Upper lobe of left lung (tissue), 6 donors: ENCODE results near the gene SEPHS1. TPM values are rescaled to one million over a fixed set of nuclear protein-coding genes. Genes with fewer than 3 reads are reported as not detected.
A peak's percentile ranks its signal among the peaks of the same experiment; 100 is the strongest.

Source experiments
- ATAC-seq, 2 donors: fragments of 200-7000 bp; cut with Tn5 transposase; one replicate each; pipeline ENCODE4 v1.9.1; 2022; ENCODE audit warnings: mild to moderate bottlenecking in 2 of 2, moderate library complexity in 2 of 2; ENCODE audit not compliant: low FRiP score in 2 of 2
- DNase-seq, 2 donors: peaks; one replicate each; pipeline ENCODE4 v3.0.0-alpha.2; 2019 to 2020
- H3K27ac ChIP-seq, 4 donors: fragments of 200-600 bp; sonication (generic); one replicate each; pipeline ENCODE4 v1.5.1; 2016 to 2019
- H3K27me3 ChIP-seq, 4 donors: fragments of 200-600 bp; sonication (generic); one replicate each; pipeline ENCODE4 v1.5.1; 2017 to 2019
- H3K36me3 ChIP-seq, 4 donors: fragments of 200-600 bp; sonication (generic); one replicate each; pipeline ENCODE4 v1.5.1; 2016 to 2019
- H3K4me1 ChIP-seq, 4 donors: fragments of 200-600 bp; sonication (generic); one replicate each; pipeline ENCODE4 v1.5.1; 2018 to 2019
- H3K4me3 ChIP-seq, 4 donors: fragments of 200-600 bp; sonication (generic); one replicate each; pipeline ENCODE4 v1.5.1; 2017 to 2019; ENCODE audit warnings: mild to moderate bottlenecking in 2 of 4, moderate library complexity in 1 of 4
- H3K9me3 ChIP-seq, 4 donors: fragments of 200-600 bp; sonication (generic); one replicate each; pipeline ENCODE4 v1.5.1; 2018 to 2019
- EP300 ChIP-seq, 4 donors: sonication (generic); formaldehyde crosslinking; IDR thresholded peaks; one replicate each; pipeline ENCODE4 v1.5.1; 2017; ENCODE audit warnings: antibody characterized with exemption in 4 of 4, control low read depth in 2 of 4
- POLR2A ChIP-seq, 4 donors: fragments of 450-650 bp; IDR thresholded peaks; one replicate each; pipeline ENCODE4 v1.5.1; 2016 to 2017; ENCODE audit warnings: antibody characterized with exemption in 4 of 4, mild to moderate bottlenecking in 2 of 4
- POLR2AphosphoS5 ChIP-seq, 2 donors: sonication (generic); formaldehyde crosslinking; IDR thresholded peaks; one replicate each; pipeline ENCODE4 v1.5.1; 2017; ENCODE audit warnings: antibody characterized with exemption in 2 of 2
- WGBS, 2 donors: methylation state at CpG; one replicate each; pipeline ENCODE4 v1.1.5; 2017 to 2018; 5-methylcytosine and 5-hydroxymethylcytosine counted together
- total RNA-seq, 6 donors: library from RNA; depleted of rRNA in 4 of 6; stranded (reverse); fragments of >200 nt in 4 of 6; gene quantifications; one replicate each; pipeline versions ENCODE4 v1.1.0 to v1.2.1, GENCODE V29; 2016 to 2021
- TF ChIP-seq, protein P1 (sequence below), 6 experiments: fragments of 450-650 bp in 4 of 6; fragments of 200-600 bp in 2 of 6; sonication (generic) in 2 of 6; IDR thresholded peaks; one replicate each; pipeline ENCODE4 v1.5.1; 2016 to 2019; ENCODE audit warnings: antibody characterized with exemption in 6 of 6
- donor health status: DM: no; HTN: no; CAD: no; lungs with moderate emphysema.
- donor health status: DM: no; HTN: yes; CAD: no; lungs with severe emphysema.

Gene SEPHS1
- total RNA-seq, 6 donors from 2014 or later, result 10.0 to 41.9 (median 33.8) TPM

- Histone ChIP-seq H3K27ac (no peak overlapping the region), H3K9me3 (no peaks in the 10 kb centered on the region), H3K36me3 (peaks cover 18 to 93% (median 67%) of the 10 kb centered on the region in 4 donors), H3K27me3 (no peaks in the 10 kb centered on the region), H3K4me3 (no peak overlapping the region), H3K4me1 (no peaks in the 10 kb centered on the region)
- TF ChIP-seq EP300 (IDR thresholded peaks at IDR 0.05), result no peak
- no peak for TF ChIP-seq POLR2AphosphoS5 (IDR thresholded peaks at IDR 0.05)
- no peak for TF ChIP-seq POLR2A (IDR thresholded peaks at IDR 0.05)
- TF ChIP-seq, protein P1, sequence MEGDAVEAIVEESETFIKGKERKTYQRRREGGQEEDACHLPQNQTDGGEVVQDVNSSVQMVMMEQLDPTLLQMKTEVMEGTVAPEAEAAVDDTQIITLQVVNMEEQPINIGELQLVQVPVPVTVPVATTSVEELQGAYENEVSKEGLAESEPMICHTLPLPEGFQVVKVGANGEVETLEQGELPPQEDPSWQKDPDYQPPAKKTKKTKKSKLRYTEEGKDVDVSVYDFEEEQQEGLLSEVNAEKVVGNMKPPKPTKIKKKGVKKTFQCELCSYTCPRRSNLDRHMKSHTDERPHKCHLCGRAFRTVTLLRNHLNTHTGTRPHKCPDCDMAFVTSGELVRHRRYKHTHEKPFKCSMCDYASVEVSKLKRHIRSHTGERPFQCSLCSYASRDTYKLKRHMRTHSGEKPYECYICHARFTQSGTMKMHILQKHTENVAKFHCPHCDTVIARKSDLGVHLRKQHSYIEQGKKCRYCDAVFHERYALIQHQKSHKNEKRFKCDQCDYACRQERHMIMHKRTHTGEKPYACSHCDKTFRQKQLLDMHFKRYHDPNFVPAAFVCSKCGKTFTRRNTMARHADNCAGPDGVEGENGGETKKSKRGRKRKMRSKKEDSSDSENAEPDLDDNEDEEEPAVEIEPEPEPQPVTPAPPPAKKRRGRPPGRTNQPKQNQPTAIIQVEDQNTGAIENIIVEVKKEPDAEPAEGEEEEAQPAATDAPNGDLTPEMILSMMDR (IDR thresholded peaks at IDR 0.05), result no peak
- DNase-seq (no peak), ATAC-seq (no peak)
- WGBS, 2 donors, result 92 to 96% methylated on average over 3 of the region's 3 CpGs
Observed at GRCh38 chr10:13329565-13329964, 18.5 kb downstream of the SEPHS1 start.

- TF ChIP-seq EP300 (IDR thresholded peaks at IDR 0.05), result no peak
- DNase-seq (no peak), ATAC-seq (no peak)
- H3K27me3 ChIP-seq, result no peaks in the 10 kb centered on the region
- peaks cover 18 to 94% (median 70%) of the 10 kb centered on the region in 4 donors for H3K36me3 ChIP-seq
- 92 to 95% methylated on average over 10 of the region's 10 CpGs for WGBS, 2 donors
- H3K4me1 ChIP-seq, result no peaks in the 10 kb centered on the region
- H3K9me3 ChIP-seq, result no peaks in the 10 kb centered on the region
- no peak overlapping the region for H3K4me3 ChIP-seq
- no peak overlapping the region for H3K27ac ChIP-seq
Observed at GRCh38 chr10:13328613-13329012, 19.5 kb downstream of the SEPHS1 start.

DNA sequence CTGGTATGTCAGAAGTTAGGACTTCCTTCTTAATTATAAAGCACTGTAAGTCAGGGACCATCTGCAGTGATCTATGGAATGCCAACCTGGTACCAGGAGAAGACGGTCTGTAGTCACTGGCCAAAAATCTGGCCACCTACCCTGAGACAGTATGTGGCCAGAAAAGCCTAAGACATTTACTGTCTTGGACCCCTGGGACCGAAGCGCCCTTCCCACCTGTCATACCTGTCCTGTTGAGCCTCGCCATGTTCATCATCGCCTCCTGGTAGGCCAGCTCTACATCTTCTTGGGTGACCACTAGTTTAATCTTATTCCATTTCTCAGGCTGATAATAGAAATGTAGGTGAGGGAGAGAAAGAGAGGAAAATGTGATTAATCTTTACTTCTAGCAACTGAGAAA is 20.0 kb downstream of the SEPHS1 start:
- no peak for ATAC-seq
- peaks cover 18 to 94% (median 68%) of the 10 kb centered on the region in 4 donors for H3K36me3 ChIP-seq

DNA sequence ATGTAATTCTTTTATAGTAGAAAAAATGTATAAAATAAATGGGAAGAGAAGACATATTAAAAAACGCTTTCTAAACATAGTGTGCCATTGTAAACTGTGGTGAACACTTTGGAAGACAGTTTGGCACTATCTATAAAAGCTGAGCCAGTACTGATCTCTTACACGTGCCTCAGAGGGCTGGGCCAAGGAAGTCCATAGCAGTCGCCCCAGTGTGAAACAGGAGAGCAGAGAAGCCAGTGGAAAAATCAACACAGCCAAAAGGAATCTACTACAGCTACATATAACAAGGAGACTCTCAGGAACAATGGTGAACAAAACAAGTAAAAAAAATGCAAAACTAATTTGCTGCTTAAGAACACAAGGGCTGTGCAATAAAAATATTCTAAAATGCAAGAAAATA is 20.6 kb downstream of the SEPHS1 start:
- 55 to 59% methylated on average over 3 of the region's 3 CpGs for WGBS, 2 donors
- peaks cover 18 to 94% (median 72%) of the 10 kb centered on the region in 4 donors for H3K36me3 ChIP-seq
- no peak overlapping the region for H3K27ac ChIP-seq
- TF ChIP-seq POLR2AphosphoS5 (IDR thresholded peaks at IDR 0.05) (no peak), POLR2A (IDR thresholded peaks at IDR 0.05) (no peak), EP300 (IDR thresholded peaks at IDR 0.05) (no peak)
- TF ChIP-seq, protein P1 (IDR thresholded peaks at IDR 0.05), result no peak
- no peaks in the 10 kb centered on the region for H3K27me3 ChIP-seq
- DNase-seq (no peak), ATAC-seq (no peak)
- no peaks in the 10 kb centered on the region for H3K4me1 ChIP-seq
- no peak overlapping the region for H3K4me3 ChIP-seq
- H3K9me3 ChIP-seq, result no peaks in the 10 kb centered on the region

More for the DNA sequence above, 20.0 kb downstream of the SEPHS1 start:
- TF ChIP-seq POLR2A (IDR thresholded peaks at IDR 0.05) (no peak), EP300 (IDR thresholded peaks at IDR 0.05) (no peak), POLR2AphosphoS5 (IDR thresholded peaks at IDR 0.05) (no peak)
- TF ChIP-seq, protein P1 (IDR thresholded peaks at IDR 0.05), result no peak
- no peak overlapping the region for H3K27ac ChIP-seq
- H3K4me3 ChIP-seq, result no peak overlapping the region
- no peak for DNase-seq
- H3K4me1 ChIP-seq, result no peaks in the 10 kb centered on the region
- H3K27me3 ChIP-seq, result no peaks in the 10 kb centered on the region
- no peaks in the 10 kb centered on the region for H3K9me3 ChIP-seq
- 95 to 96% methylated on average over 5 of the region's 5 CpGs for WGBS, 2 donors

DNA sequence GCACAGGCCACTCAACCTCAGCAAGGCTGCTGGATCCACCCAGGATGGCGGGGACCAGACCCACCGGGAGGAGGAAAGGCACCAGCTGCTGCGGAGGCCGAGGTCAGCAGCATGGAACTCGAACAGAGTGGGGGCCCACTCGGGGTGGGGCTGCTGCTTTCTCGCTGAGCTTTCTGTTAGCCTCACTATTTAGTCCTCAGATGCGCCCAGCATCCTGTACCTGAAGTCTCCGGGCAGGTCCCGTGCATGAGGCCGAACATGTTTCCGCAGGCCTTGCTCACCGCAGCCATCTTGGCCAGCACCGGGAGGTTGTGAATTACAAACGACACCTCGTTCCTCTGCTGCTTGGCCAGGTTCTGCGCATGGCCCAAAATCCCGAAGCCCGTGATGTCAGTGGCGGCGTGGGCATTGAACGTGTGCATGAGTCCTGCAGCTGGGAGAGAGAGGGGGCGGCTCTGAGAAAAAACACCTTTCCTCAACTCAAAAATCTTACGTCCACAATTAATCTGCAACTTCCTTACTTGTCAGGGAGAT is 25.4 kb downstream of the SEPHS1 start:
- H3K27me3 ChIP-seq, result no peaks in the 10 kb centered on the region
- H3K9me3 ChIP-seq, result no peaks in the 10 kb centered on the region
- ATAC-seq (no peak), DNase-seq (peak in 1 of 2 donors; percentile 42)
- no peak overlapping the region for H3K27ac ChIP-seq
- WGBS, 2 donors, result 95 to 97% methylated on average over 10 to 24 of the region's 24 CpGs
- TF ChIP-seq POLR2A (IDR thresholded peaks at IDR 0.05) (no peak), POLR2AphosphoS5 (IDR thresholded peaks at IDR 0.05) (no peak), EP300 (IDR thresholded peaks at IDR 0.05) (no peak)
- TF ChIP-seq, protein P1 (IDR thresholded peaks at IDR 0.05), result no peak
- no peaks in the 10 kb centered on the region for H3K4me1 ChIP-seq
- no peak overlapping the region for H3K4me3 ChIP-seq
- peaks cover 9 to 90% (median 65%) of the 10 kb centered on the region in 4 donors for H3K36me3 ChIP-seq
